ENCODE data around the gene IFNAR1.

DNA sequence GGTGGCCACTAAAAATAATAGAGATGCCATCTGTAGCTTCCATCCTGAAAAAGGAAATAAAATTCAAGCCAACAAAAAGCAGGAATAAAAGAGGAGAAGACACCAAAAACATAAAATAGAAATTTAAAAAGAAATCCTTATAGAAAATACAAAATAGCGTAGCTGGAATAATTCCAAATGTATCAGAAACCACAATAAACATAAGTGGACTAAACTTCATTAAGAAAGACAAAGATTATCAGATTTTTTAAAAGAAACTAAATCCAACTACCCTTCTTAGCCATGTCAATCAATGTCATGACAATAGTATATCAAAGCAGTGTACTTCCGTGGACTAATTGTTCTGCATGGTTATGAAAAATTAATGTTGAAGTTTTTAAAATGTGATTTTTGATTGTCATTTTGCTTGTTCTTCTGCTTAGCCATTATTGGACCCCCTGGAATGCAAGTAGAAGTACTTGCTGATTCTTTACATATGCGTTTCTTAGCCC, 45.4 kb upstream of the IFNAR1 start:
- TF ChIP-seq, protein P1, sequence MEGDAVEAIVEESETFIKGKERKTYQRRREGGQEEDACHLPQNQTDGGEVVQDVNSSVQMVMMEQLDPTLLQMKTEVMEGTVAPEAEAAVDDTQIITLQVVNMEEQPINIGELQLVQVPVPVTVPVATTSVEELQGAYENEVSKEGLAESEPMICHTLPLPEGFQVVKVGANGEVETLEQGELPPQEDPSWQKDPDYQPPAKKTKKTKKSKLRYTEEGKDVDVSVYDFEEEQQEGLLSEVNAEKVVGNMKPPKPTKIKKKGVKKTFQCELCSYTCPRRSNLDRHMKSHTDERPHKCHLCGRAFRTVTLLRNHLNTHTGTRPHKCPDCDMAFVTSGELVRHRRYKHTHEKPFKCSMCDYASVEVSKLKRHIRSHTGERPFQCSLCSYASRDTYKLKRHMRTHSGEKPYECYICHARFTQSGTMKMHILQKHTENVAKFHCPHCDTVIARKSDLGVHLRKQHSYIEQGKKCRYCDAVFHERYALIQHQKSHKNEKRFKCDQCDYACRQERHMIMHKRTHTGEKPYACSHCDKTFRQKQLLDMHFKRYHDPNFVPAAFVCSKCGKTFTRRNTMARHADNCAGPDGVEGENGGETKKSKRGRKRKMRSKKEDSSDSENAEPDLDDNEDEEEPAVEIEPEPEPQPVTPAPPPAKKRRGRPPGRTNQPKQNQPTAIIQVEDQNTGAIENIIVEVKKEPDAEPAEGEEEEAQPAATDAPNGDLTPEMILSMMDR (IDR thresholded peaks at IDR 0.05; ENCODE audit: low read depth, low read length) = no peak
- TF ChIP-seq POLR2A (IDR thresholded peaks at IDR 0.05; ENCODE audit: extremely low read depth, insufficient read length) = no peak
- TF ChIP-seq MAX (IDR thresholded peaks at IDR 0.05; ENCODE audit: low read depth, low read length) = no peak

All from NB4 (cell line).